A673 (cell line): ENCODE data around the gene TXNL4B. TPM values are rescaled to one million over a fixed set of nuclear protein-coding genes. Genes with fewer than 3 reads are reported as not detected.

Experiments used
- BruUV-seq: library from RNA; stranded (reverse); fragments of 400-500 nt; replicated peaks from 2 replicates; lab custom pipeline; 2021; lab: Mats Ljungman, UMichigan
- CTCF ChIA-PET: fragments of 300-600 bp; sonication (Branson Sonifier 250); formaldehyde crosslinking; loops from one replicate; lab custom pipeline; 2022; ENCODE audit warnings: antibody characterized with exemption; lab: Charles Lee
- POLR2A ChIA-PET: fragments of 300-600 bp; sonication (Branson Sonifier 250); formaldehyde crosslinking; loops from one replicate; lab custom pipeline; 2022; ENCODE audit warnings: antibody characterized with exemption; ENCODE audit not compliant: low non-redundant PET; lab: Charles Lee
- DNase-seq: peaks from one replicate; pipeline ENCODE4 v3.0.0-alpha.2; 2015; ENCODE audit warnings: low spot score
- H3K27ac ChIP-seq: fragments of 200-600 bp; sonication (generic); 2 replicates; pipeline ENCODE4 v1.5.1; 2016; ENCODE audit warnings: mixed run types, low read depth, mild to moderate bottlenecking, mixed read lengths, antibody characterized with exemption, low read length; ENCODE audit not compliant: poor library complexity, severe bottlenecking
- H3K27me3 ChIP-seq: fragments of 200-600 bp; sonication (generic); replicated peaks from 2 replicates; pipeline ENCODE4 v1.6.1; 2017; ENCODE audit warnings: mixed run types, low read depth, mild to moderate bottlenecking, mixed read lengths, antibody characterized with exemption, low read length; ENCODE audit not compliant: insufficient read depth, poor library complexity
- H3K36me3 ChIP-seq: fragments of 200-600 bp; sonication (generic); 2 replicates; pipeline ENCODE4 v1.6.1; 2016; ENCODE audit warnings: mixed run types, mild to moderate bottlenecking, mixed read lengths, antibody characterized with exemption, low read length; ENCODE audit not compliant: insufficient read depth, poor library complexity, severe bottlenecking
- H3K4me1 ChIP-seq: fragments of 200-600 bp; sonication (generic); 2 replicates; pipeline ENCODE4 v1.6.1; 2017; ENCODE audit warnings: mixed run types, mild to moderate bottlenecking, mixed read lengths, antibody characterized with exemption, low read length; ENCODE audit not compliant: insufficient read depth, poor library complexity, severe bottlenecking
- H3K4me3 ChIP-seq: fragments of 200-600 bp; sonication (generic); 2 replicates; pipeline ENCODE4 v1.5.1; 2016; ENCODE audit warnings: low read depth, mixed run types, mild to moderate bottlenecking, mixed read lengths, low read length; ENCODE audit not compliant: poor library complexity, severe bottlenecking
- H3K9me3 ChIP-seq: fragments of 200-600 bp; sonication (generic); 2 replicates; pipeline ENCODE4 v1.6.1; 2016; ENCODE audit warnings: mixed run types, low read depth, mild to moderate bottlenecking, mixed read lengths, antibody characterized with exemption, low read length; ENCODE audit not compliant: poor library complexity, severe bottlenecking
- CTCF ChIP-seq: fragments of 300-800, 200-600 bp; sonication (generic); conservative IDR thresholded peaks from 2 replicates; pipeline ENCODE4 v1.5.1; 2017; ENCODE audit warnings: low read depth, mild to moderate bottlenecking, antibody characterized with exemption, low read length, moderate library complexity, mixed read lengths
- EZH2 ChIP-seq: fragments of 200-600 bp; sonication (generic); IDR thresholded peaks from 2 replicates; pipeline ENCODE4 v1.6.1; 2017; ENCODE audit warnings: borderline replicate concordance, low read depth, mild to moderate bottlenecking, mixed read lengths, antibody characterized with exemption, low read length; ENCODE audit not compliant: poor library complexity, severe bottlenecking
- intact Hi-C: fragments of 100-400 bp; cut with micrococcal nuclease; formaldehyde crosslinking; loops from one replicate; pipeline ENCODE4 v1.10.0; 2022; ENCODE audit not compliant: unreplicated experiment
- total RNA-seq: library from RNA; stranded (reverse); gene quantifications from 2 replicates; pipeline ENCODE4 v1.2.3, GENCODE V29; 2021

Gene TXNL4B
- total RNA-seq, 1 experiment from 2014 or later = 15.8 TPM

GRCh38 chr16:72120026-72120425 lies 26.6 kb upstream of the TXNL4B start:
- intact Hi-C loops = no loop called here
- no peaks in the 10 kb centered on the region for H3K36me3 ChIP-seq

GRCh38 chr16:72113616-72113945 lies 20.2 kb upstream of the TXNL4B start:
- DNase-seq = no peak
- H3K27ac ChIP-seq = no peak overlapping the region
- ChIA-PET POLR2A (no interaction called here), CTCF (interaction anchor here (0.7 kb wide), 1 partner anchor 11 kb away, joined by 3 read pairs; no protein-coding TSS in a partner anchor)
- intact Hi-C loops = no loop called here
- no peak for TF ChIP-seq CTCF
- BruUV-seq = no TSS peak
- peaks cover 29% of the 10 kb centered on the region for H3K36me3 ChIP-seq
- H3K27me3 ChIP-seq = no peaks in the 10 kb centered on the region
- peaks cover 6% of the 10 kb centered on the region for H3K4me1 ChIP-seq
- H3K9me3 ChIP-seq = no peaks in the 10 kb centered on the region
- no peak overlapping the region for H3K4me3 ChIP-seq

More at GRCh38 chr16:72120026-72120425, 26.6 kb upstream of the TXNL4B start:
- no TSS peak for BruUV-seq
- Histone ChIP-seq H3K4me1 (peaks cover under 1% of the 10 kb centered on the region), H3K9me3 (no peaks in the 10 kb centered on the region), H3K4me3 (no peak overlapping the region), H3K27ac (no peak overlapping the region), H3K27me3 (no peaks in the 10 kb centered on the region)
- no peak for TF ChIP-seq EZH2
- TF ChIP-seq CTCF = no peak
- POLR2A ChIA-PET = no interaction called here
- CTCF ChIA-PET = no interaction called here
- DNase-seq = no peak

GRCh38 chr16:72112906-72113615 lies 19.6 kb upstream of the TXNL4B start:
- H3K9me3 ChIP-seq = no peaks in the 10 kb centered on the region
- intact Hi-C loops = no loop called here
- H3K4me3 ChIP-seq = no peak overlapping the region
- BruUV-seq = no TSS peak
- H3K27me3 ChIP-seq = no peaks in the 10 kb centered on the region
- H3K4me1 ChIP-seq = peaks cover 6% of the 10 kb centered on the region
- no peak overlapping the region for H3K27ac ChIP-seq
- ChIA-PET CTCF (no interaction called here), POLR2A (no interaction called here)
- DNase-seq = no peak
- peaks cover 34% of the 10 kb centered on the region for H3K36me3 ChIP-seq
- no peak for TF ChIP-seq CTCF
- no peak for TF ChIP-seq EZH2
